ENCODE measurements around the gene MSH6.

Gene MSH6

DNA sequence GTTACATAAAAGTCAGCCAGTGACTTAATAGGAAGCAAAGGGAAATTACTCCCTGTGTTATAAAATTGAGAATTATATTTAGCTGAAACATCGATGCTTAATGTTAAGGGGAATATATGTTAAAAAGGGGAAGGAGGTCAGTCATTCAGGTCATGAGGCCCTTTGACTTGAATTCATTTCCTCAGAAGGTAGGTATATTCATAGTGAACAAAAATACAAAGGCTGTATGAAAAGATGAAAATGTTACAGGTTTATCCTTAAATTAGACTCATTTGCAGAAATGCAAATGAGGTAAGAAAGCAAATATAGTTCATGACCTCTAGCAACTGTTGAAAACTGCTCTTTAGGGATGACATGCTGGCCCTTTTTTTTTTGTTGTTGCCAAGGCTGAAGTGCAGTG lies 20.8 kb downstream of the MSH6 start:
- Mint-ChIP-seq H3K9me3 (peaks cover 10% of the 10 kb centered on the region), H3K4me1 (peaks cover 7% of the 10 kb centered on the region), H3K4me3 (no peak overlapping the region), H3K27ac (no peak overlapping the region), H3K27me3 (no peaks in the 10 kb centered on the region), H3K36me3 (ENCODE audit: low read depth) (peaks cover 95% of the 10 kb centered on the region)
- ATAC-seq: no peak
- no peak for DNase-seq

DNA sequence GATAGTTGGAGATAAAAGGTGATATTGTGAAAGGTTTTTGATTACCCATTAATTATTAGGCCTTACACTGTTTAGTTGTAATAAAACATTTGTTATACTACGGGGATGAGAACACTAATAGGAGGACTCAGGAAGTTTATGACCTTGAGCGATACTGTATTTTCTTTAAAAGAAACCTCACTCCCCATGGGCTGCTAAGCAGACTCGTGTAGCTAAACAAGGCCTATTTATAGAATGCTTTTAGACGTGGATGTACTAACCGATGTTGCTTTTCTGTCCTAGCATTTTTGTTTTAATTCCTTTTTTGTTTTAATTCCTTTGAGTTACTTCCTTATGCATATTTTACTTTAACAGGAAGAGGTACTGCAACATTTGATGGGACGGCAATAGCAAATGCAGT lies 22.9 kb downstream of the MSH6 start:
- Mint-ChIP-seq H3K27ac (no peak overlapping the region), H3K36me3 (ENCODE audit: low read depth) (peaks cover 86% of the 10 kb centered on the region)

DNA sequence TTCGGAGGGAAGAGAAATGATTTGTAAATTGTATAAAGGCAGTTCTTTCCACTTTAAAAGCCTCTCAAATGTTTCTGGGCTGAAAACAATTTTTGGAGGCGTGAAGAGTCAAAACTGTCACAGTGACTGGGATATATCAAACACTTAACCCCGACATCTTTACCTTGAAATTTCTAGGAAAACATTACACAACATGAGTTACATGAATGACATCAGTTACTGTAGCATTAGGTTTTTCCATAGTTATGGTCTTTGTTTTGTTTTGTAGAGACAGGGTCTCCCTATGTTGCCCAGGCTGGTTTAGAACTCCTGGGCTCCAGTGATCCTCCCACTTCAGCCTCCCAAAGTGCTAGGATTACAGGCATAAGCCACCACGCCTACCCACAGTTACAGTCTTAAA lies 25.7 kb downstream of the MSH6 start:
- peak overlapping the region; percentile 64 for H3K27ac Mint-ChIP-seq
- DNase-seq (no peak), ATAC-seq (no peak)
- H3K4me1 Mint-ChIP-seq: peaks cover 26% of the 10 kb centered on the region
- H3K4me3 Mint-ChIP-seq: no peak overlapping the region
- no peaks in the 10 kb centered on the region for H3K27me3 Mint-ChIP-seq
- H3K9me3 Mint-ChIP-seq: no peaks in the 10 kb centered on the region
- peaks cover 82% of the 10 kb centered on the region for H3K36me3 Mint-ChIP-seq (ENCODE audit: low read depth)

More for the DNA sequence above, 22.9 kb downstream of the MSH6 start:
- DNase-seq (no peak), ATAC-seq (no peak)
- Mint-ChIP-seq H3K4me1 (peaks cover 8% of the 10 kb centered on the region), H3K27me3 (no peaks in the 10 kb centered on the region), H3K9me3 (peaks cover 10% of the 10 kb centered on the region), H3K4me3 (no peak overlapping the region)

DNA sequence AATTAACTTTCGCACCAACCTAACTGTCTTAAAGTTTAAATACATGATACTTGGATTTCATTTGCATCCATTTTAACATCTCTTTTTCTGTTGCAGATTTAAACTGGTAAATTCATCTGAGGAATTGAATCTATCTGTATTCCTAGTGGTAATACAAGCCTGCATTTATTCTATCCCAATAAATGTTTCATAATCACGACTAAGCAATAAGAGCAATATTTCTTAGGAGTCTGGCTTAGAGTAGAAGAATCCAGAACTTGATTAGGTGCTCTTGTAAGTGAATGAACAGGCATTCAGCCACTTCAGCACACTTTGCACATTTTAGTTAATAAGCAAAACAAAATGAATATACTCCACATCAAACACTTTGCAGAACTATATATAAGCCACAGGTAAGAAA lies 27.0 kb downstream of the MSH6 start:
- ATAC-seq: no peak

DNA sequence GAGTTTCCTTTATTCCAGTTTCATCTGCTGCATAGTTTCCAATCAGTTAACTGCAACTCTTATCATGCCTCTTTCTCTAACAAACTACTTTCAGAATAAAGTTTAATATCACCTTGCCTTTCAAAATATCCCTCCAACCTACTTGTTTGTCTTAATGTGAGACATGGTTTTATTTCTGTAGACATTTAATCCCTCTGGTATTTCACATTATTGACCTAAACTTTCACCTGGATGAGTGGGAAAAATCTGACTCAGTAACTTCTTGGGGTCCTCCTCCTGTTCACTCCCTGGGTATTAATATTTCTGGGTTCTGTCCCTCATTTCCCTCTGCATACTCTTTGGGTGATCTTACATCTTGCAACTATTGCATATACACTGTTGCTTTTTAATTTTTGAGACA lies 27.9 kb downstream of the MSH6 start:
- H3K4me3 Mint-ChIP-seq: no peak overlapping the region
- ATAC-seq: no peak
- no peaks in the 10 kb centered on the region for H3K9me3 Mint-ChIP-seq
- peaks cover 26% of the 10 kb centered on the region for H3K4me1 Mint-ChIP-seq
- H3K27me3 Mint-ChIP-seq: no peaks in the 10 kb centered on the region
- peaks cover 70% of the 10 kb centered on the region for H3K36me3 Mint-ChIP-seq (ENCODE audit: low read depth)
- H3K27ac Mint-ChIP-seq: peak overlapping the region; percentile 67
- DNase-seq: no peak

More for the DNA sequence above, 27.0 kb downstream of the MSH6 start:
- Mint-ChIP-seq H3K36me3 (ENCODE audit: low read depth) (peaks cover 78% of the 10 kb centered on the region), H3K27me3 (no peaks in the 10 kb centered on the region), H3K27ac (no peak overlapping the region), H3K4me3 (no peak overlapping the region), H3K9me3 (no peaks in the 10 kb centered on the region), H3K4me1 (peaks cover 26% of the 10 kb centered on the region)
- DNase-seq: no peak

DNA sequence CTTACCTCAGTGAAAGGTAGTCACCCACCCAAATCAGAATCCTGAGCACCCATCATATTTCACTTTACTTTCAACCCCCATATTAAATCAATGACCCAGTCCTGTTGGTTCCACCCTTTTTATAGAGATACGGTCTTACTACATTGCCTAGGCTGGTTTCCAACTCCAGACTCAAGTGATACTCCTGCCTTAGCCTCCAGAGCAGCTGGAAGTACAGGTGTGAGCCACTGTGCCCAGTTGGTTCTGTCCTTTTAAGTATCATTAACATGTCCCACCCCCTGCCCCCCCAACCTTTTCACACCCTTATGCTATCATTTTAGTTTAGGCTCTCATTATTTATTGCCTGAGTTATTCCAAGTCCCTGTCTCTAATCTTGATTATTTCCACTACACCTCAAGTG lies 28.7 kb downstream of the MSH6 start:
- Mint-ChIP-seq H3K36me3 (ENCODE audit: low read depth) (peaks cover 68% of the 10 kb centered on the region), H3K4me1 (peaks cover 23% of the 10 kb centered on the region), H3K27me3 (no peaks in the 10 kb centered on the region), H3K27ac (peak overlapping the region; percentile 63), H3K9me3 (no peaks in the 10 kb centered on the region), H3K4me3 (no peak overlapping the region)
- DNase-seq (no peak), ATAC-seq (no peak)

DNA sequence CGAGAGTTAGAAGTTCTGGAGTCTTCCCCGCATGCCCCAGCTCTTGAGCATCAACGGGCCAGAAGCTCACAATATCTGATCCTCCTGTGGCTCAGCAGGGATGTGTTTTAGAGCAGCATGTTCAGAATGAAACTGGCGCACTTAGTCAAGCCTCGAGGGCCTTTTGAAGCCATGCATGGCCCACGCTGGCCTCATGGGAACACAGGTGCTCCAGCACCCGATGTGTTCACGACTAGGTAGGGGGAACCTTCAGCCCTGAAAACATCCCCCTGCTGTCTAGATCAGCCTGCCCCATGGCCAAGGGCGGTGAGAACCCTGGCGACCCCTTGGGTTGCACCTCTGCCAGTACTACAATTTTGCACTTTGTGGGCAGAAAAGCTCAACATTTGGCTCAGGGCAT lies 32.8 kb downstream of the MSH6 start:
- DNase-seq (no peak), ATAC-seq (no peak)
- Mint-ChIP-seq H3K9me3 (no peaks in the 10 kb centered on the region), H3K4me1 (peaks cover 18% of the 10 kb centered on the region), H3K36me3 (ENCODE audit: low read depth) (peaks cover 71% of the 10 kb centered on the region), H3K27me3 (no peaks in the 10 kb centered on the region), H3K4me3 (no peak overlapping the region), H3K27ac (no peak overlapping the region)

DNA sequence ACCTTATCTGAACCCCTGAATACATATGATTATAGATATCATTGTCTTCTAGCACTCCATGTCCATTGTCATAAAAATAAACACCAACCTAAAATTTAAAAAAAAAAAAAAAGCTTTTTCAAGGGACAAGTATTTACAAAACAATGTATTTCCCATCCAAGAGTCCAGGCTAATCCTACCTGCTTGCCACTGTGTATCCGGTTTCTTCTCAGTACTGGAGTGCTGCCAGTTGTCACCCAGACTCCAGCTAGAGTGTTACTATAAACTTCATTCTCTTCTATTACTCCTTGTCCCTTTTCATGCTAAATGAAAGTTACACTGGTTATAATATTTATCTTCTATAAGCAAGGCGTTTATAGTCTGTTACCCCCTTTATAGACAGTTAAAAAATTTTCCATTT lies 35.8 kb downstream of the MSH6 start:
- H3K27ac Mint-ChIP-seq: no peak overlapping the region
- H3K9me3 Mint-ChIP-seq: no peaks in the 10 kb centered on the region
- H3K4me3 Mint-ChIP-seq: no peak overlapping the region
- H3K27me3 Mint-ChIP-seq: no peaks in the 10 kb centered on the region
- H3K4me1 Mint-ChIP-seq: no peaks in the 10 kb centered on the region
- DNase-seq (no peak), ATAC-seq (no peak)
- peaks cover 60% of the 10 kb centered on the region for H3K36me3 Mint-ChIP-seq (ENCODE audit: low read depth)

DNA sequence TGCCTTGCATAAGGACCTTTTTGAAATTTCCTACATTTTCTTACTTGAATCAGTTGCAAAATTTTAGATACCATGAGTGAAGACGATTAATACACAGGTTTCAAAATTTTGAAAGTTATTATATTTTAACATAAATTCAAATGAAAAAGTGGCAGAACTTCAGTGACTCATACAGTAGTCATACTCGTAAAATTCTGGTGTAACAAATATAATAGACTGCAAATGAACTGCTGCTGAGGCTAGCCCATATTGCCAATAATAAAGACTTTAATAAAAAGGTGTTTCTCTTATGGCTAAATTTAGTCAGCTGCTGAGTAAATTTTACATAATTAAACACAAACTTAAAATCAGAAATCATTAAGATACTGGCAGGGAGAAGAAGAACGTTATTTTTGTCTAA lies 36.9 kb downstream of the MSH6 start:
- no peaks in the 10 kb centered on the region for H3K4me1 Mint-ChIP-seq
- no peaks in the 10 kb centered on the region for H3K27me3 Mint-ChIP-seq

DNA sequence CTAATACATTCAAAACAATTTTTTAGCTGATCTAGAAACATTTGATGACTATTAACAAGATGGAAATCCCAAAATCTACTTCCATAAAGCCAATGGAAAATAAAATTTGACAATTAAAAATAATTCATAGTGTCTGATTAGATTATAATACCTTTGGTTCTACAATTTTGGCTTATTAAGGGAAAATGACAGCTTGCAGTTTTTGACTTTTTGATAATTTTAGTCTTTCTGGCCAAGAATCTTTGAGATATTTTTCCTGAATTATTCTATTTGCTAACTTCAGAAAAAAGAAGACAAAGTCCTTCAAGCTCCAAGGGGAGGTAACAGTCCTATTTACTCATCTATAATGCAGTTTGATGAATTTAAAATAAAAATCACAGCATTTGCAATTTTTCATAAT lies 39.6 kb downstream of the MSH6 start:
- no peak overlapping the region for H3K27ac Mint-ChIP-seq
- no peak for ATAC-seq
- H3K9me3 Mint-ChIP-seq: no peaks in the 10 kb centered on the region
- DNase-seq: no peak
- no peak overlapping the region for H3K4me3 Mint-ChIP-seq
- peaks cover 51% of the 10 kb centered on the region for H3K36me3 Mint-ChIP-seq (ENCODE audit: low read depth)
- no peaks in the 10 kb centered on the region for H3K4me1 Mint-ChIP-seq
- no peaks in the 10 kb centered on the region for H3K27me3 Mint-ChIP-seq

More for the DNA sequence above, 36.9 kb downstream of the MSH6 start:
- H3K27ac Mint-ChIP-seq: no peak overlapping the region
- ATAC-seq (no peak), DNase-seq (no peak)
- H3K9me3 Mint-ChIP-seq: no peaks in the 10 kb centered on the region
- peaks cover 54% of the 10 kb centered on the region for H3K36me3 Mint-ChIP-seq (ENCODE audit: low read depth)
- H3K4me3 Mint-ChIP-seq: no peak overlapping the region

DNA sequence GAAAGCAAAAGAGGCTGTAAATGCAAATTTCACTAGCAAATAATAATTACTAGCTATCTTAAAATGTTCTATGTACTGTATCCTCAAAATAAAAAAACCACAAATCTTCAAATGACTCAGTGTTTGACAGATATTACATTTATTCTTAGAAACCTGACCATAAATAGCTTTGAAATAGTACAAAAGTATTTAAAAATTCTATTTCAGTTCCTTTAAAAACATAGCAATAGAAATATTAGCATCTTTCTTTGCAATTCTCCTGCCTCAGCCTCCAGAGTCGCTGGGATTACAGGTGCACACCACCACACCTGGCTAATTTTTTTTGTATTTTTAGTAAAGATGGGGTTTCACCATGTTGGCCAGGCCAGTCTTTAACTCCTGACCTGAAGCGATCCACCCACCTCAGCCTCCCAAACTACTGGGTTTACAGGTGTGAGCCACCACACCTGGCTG lies 50.6 kb downstream of the MSH6 start:
- H3K9me3 Mint-ChIP-seq: no peaks in the 10 kb centered on the region
- no peak overlapping the region for H3K27ac Mint-ChIP-seq
- ATAC-seq (no peak), DNase-seq (no peak)
- peaks cover 34% of the 10 kb centered on the region for H3K36me3 Mint-ChIP-seq (ENCODE audit: low read depth)
- H3K4me3 Mint-ChIP-seq: no peak overlapping the region
- H3K4me1 Mint-ChIP-seq: peaks cover 3% of the 10 kb centered on the region
- no peaks in the 10 kb centered on the region for H3K27me3 Mint-ChIP-seq

DNA sequence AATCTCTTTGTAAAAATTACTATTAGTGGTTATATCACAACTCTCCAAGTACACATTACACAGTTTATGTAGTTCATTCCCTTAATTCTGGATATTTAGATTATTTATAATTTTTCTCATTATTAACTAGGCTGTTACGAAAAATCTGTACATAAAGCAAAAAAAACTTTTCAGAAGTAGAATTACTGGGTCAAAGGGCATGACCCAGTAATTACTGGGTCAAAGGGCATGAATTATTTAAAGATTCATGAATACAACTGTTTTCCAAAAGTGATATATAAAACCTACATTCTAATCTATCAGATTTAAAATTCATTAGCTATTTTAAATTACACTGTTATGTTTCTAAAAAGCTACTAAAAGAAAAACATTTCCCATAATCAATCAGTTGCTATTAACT lies 55.3 kb downstream of the MSH6 start:
- no peak for ATAC-seq
- Mint-ChIP-seq H3K9me3 (no peaks in the 10 kb centered on the region), H3K27ac (no peak overlapping the region), H3K4me3 (no peak overlapping the region), H3K36me3 (ENCODE audit: low read depth) (peaks cover 25% of the 10 kb centered on the region), H3K27me3 (no peaks in the 10 kb centered on the region), H3K4me1 (peaks cover 15% of the 10 kb centered on the region)
- no peak for DNase-seq

DNA sequence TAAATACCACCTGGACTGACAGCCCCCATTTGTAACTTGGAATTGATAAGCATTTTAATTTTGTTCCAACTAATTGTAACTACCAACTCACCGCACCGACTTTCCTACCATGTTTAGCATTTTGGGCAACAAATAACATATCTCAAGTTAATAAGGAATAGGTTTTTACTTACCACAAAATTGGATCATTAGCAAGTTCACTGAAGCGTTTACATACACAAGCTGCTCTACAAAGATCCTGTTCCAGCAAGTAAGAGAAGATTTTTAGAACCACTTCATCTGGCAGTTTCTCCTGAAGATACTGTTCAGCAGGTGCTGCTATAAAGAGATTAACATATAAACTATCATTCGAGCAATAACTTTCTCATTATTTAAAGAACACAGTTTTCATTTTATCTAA lies 55.7 kb downstream of the MSH6 start:
- H3K36me3 Mint-ChIP-seq (ENCODE audit: low read depth): peaks cover 27% of the 10 kb centered on the region
- DNase-seq (no peak), ATAC-seq (no peak)
- peaks cover 18% of the 10 kb centered on the region for H3K4me1 Mint-ChIP-seq
- H3K27ac Mint-ChIP-seq: no peak overlapping the region
- H3K27me3 Mint-ChIP-seq: no peaks in the 10 kb centered on the region
- no peak overlapping the region for H3K4me3 Mint-ChIP-seq
- H3K9me3 Mint-ChIP-seq: no peaks in the 10 kb centered on the region

DNA sequence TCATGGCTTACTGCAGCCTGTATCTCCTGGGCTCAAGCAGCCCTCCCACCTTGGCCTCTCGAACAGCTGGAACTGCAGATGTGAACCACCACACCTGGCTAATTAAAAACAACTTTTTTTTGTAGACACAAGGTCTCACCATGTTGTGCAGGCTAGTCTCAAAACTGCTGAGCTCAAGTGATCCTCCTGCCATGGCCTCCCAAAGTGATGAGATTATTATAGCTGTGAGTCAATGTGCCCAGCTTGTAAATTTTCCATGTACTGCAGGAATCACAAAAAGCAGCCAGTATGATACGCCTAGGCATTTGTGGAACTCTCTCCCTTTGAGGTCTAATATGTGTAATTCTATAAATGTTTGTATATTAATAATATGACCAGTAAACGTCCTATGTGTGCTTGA lies 59.9 kb downstream of the MSH6 start:
- Mint-ChIP-seq H3K36me3 (ENCODE audit: low read depth) (peaks cover 13% of the 10 kb centered on the region), H3K27ac (peak overlapping the region; percentile 22), H3K9me3 (no peaks in the 10 kb centered on the region), H3K4me3 (no peak overlapping the region), H3K4me1 (peaks cover 35% of the 10 kb centered on the region), H3K27me3 (no peaks in the 10 kb centered on the region)
- DNase-seq (no peak), ATAC-seq (peak; percentile 43)

DNA sequence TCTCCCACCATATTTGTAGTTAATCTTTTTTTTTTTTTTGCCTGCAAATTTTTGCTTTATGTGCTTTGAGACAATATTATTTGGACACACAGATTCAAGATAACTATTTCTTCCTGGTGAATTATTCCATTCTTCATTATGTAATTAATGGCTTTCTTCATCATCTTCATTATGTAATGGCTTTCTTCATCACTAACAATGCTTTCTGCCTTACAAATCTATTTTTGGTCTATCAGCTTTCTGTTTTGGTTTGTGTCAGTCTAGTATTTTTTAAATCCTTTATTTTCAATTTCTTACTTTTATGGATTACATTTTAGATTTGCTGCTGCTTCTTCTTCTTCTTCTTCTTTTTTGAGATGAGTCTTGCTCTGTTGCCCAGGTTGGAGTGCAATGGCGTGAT lies 60.5 kb downstream of the MSH6 start:
- ATAC-seq (no peak), DNase-seq (no peak)
- Mint-ChIP-seq H3K4me3 (no peak overlapping the region), H3K9me3 (no peaks in the 10 kb centered on the region), H3K27ac (peak overlapping the region; percentile 22), H3K27me3 (no peaks in the 10 kb centered on the region), H3K4me1 (peaks cover 37% of the 10 kb centered on the region), H3K36me3 (ENCODE audit: low read depth) (peaks cover 15% of the 10 kb centered on the region)

DNA sequence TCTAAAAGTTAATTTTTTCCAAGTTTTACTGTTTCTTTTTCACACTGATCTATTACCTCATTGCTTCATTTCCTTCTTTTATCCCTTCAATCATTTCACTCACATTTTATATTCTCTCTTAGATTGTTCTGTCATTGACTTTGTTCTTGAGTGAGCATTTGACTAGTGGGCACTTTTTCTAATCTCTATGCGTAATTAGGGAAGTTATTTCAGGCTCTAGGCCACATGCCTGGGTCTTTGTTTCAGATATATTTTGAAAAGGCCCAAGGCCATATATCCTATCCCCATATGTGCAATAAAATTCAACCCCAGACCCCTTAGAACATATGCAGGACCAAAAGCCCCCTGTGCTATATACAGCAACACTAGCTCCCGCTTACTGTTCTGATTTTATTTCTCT lies 61.2 kb downstream of the MSH6 start:
- H3K36me3 Mint-ChIP-seq (ENCODE audit: low read depth): peaks cover 11% of the 10 kb centered on the region
- H3K4me1 Mint-ChIP-seq: peaks cover 37% of the 10 kb centered on the region
- ATAC-seq (no peak), DNase-seq (no peak)
- no peak overlapping the region for H3K4me3 Mint-ChIP-seq
- H3K9me3 Mint-ChIP-seq: no peaks in the 10 kb centered on the region
- no peaks in the 10 kb centered on the region for H3K27me3 Mint-ChIP-seq
- peak overlapping the region; percentile 40 for H3K27ac Mint-ChIP-seq

Data from activated naive CD8-positive, alpha-beta T cell treated with anti-CD3 and anti-CD28 coated beads, Interleukin-2, amount 50 U/mL, for 24 hours (primary cell).